Measurements from ENCODE around the gene DOCK2. TPM values are rescaled to one million over a fixed set of nuclear protein-coding genes. Genes with fewer than 3 reads are reported as not detected.

Gene DOCK2
- total and polyA plus RNA-seq, 3 donors from 2014 or later = 6.8 to 8.9 (median 7.3) TPM

DNA sequence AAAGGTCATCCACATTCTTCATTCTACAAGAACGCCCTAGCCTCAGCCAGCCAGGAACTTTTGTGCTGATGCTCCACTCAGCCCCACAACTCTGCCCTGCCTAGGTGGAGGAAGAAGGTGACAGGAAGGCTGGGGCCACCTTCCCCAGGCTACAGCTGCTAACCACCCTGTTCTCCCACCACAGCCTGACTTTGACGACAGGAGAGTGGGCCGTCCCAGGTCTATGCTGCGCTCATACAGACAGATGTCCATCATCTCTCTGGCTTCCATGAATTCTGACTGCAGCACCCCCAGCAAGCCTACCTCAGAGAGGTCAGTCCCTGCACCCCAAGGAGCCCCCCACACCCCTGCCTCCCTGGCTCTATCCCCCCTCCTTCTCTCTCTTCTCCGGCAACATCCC lies 440.5 kb downstream of the DOCK2 start:
- no peaks in the 10 kb centered on the region for H3K36me3 ChIP-seq (ENCODE audit: low read depth, missing control alignments)
- no peaks in the 10 kb centered on the region for H3K4me1 ChIP-seq
- intact Hi-C loops (cut with DNase I; ENCODE audit: low total_unique reads) = no loop called here
- no peak overlapping the region for H3K4me3 ChIP-seq
- DNase-seq = no peak
- H3K27ac ChIP-seq = no peak overlapping the region
- TF ChIP-seq POLR2A (IDR thresholded peaks at IDR 0.05) = no peak
- TF ChIP-seq, protein P1, sequence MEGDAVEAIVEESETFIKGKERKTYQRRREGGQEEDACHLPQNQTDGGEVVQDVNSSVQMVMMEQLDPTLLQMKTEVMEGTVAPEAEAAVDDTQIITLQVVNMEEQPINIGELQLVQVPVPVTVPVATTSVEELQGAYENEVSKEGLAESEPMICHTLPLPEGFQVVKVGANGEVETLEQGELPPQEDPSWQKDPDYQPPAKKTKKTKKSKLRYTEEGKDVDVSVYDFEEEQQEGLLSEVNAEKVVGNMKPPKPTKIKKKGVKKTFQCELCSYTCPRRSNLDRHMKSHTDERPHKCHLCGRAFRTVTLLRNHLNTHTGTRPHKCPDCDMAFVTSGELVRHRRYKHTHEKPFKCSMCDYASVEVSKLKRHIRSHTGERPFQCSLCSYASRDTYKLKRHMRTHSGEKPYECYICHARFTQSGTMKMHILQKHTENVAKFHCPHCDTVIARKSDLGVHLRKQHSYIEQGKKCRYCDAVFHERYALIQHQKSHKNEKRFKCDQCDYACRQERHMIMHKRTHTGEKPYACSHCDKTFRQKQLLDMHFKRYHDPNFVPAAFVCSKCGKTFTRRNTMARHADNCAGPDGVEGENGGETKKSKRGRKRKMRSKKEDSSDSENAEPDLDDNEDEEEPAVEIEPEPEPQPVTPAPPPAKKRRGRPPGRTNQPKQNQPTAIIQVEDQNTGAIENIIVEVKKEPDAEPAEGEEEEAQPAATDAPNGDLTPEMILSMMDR (IDR thresholded peaks at IDR 0.05) = no peak
- H3K27me3 ChIP-seq = no peaks in the 10 kb centered on the region
- WGBS, 2 donors = 87 to 91% methylated on average over 5 of the region's 5 CpGs
- H3K9me3 ChIP-seq = no peaks in the 10 kb centered on the region

DNA sequence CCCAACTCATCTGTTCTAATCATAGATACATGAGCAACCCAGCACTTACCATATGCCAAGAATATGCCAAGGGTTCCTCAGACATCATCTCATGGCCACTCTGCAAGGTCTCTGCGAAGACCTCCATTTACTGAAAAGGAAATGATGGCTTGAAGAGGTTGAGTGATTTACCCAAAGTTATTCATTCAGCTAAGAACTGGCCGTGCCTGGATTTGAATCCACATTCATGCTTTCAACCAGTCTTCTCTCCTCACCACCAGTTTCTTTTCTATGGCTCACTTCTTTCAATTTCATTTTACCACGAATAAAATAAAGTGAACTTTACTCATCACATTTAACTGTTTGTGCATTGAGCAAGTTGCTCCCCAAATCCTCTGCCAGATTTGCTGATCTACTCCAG lies 441.4 kb downstream of the DOCK2 start:
- 79 to 85% methylated on average over 3 of the region's 3 CpGs for WGBS, 2 donors
- DNase-seq = no peak
- Histone ChIP-seq H3K4me1 (no peaks in the 10 kb centered on the region), H3K27me3 (no peaks in the 10 kb centered on the region), H3K27ac (no peak overlapping the region), H3K4me3 (no peak overlapping the region), H3K36me3 (ENCODE audit: low read depth, missing control alignments) (no peaks in the 10 kb centered on the region), H3K9me3 (no peaks in the 10 kb centered on the region)
- TF ChIP-seq POLR2A (IDR thresholded peaks at IDR 0.05) = no peak
- TF ChIP-seq, protein P1 (IDR thresholded peaks at IDR 0.05) = no peak
- intact Hi-C loops (cut with DNase I; ENCODE audit: low total_unique reads) = no loop called here

DNA sequence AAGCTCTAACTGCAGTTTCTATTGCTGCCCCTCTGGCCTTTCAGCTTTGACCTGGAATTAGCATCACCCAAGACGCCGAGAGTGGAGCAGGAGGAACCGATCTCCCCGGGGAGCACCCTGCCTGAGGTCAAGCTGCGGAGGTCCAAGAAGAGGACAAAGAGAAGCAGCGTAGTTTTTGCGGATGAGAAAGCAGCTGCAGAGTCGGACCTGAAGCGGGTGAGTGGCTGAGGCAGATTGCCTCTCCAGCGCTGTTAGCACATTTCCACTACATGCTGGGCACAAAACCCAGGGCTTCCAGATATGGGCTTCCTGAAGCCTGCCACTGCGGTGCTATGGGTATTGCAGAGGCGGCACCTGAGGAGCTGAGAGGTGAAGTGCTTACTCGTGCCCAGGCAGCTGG lies 441.9 kb downstream of the DOCK2 start:
- no peak for DNase-seq
- Histone ChIP-seq H3K4me1 (no peaks in the 10 kb centered on the region), H3K36me3 (ENCODE audit: low read depth, missing control alignments) (no peaks in the 10 kb centered on the region), H3K27ac (no peak overlapping the region), H3K4me3 (no peak overlapping the region), H3K27me3 (no peaks in the 10 kb centered on the region), H3K9me3 (no peaks in the 10 kb centered on the region)
- intact Hi-C loops (cut with DNase I; ENCODE audit: low total_unique reads) = no loop called here
- 91 to 98% methylated on average over 10 to 13 of the region's 13 CpGs for WGBS, 2 donors
- TF ChIP-seq POLR2A (IDR thresholded peaks at IDR 0.05) = no peak
- TF ChIP-seq, protein P1 (IDR thresholded peaks at IDR 0.05) = no peak

DNA sequence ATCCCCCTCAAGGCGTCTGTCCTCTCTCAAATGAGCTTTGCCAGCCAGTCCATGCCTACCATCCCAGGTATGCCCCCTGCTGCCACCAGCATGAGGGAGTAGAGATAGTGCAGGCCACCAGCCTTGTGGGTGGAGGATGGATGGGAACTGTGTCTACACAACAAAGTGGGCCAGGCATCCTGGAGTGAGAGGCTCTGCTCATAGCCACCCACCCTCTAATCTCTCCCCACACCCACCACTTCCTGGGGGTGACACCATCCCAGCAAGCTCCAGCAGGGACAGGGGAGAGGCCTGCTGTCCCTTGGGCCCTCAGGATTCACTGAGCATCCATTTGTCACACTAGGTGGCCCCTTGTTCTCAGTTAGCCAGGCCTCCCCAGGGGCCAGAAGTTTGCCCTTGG lies 443.1 kb downstream of the DOCK2 start:
- intact Hi-C loops (cut with DNase I; ENCODE audit: low total_unique reads) = no loop called here

More for the DNA sequence above, 443.1 kb downstream of the DOCK2 start:
- Histone ChIP-seq H3K4me3 (no peak overlapping the region), H3K9me3 (no peaks in the 10 kb centered on the region), H3K27ac (no peak overlapping the region), H3K36me3 (ENCODE audit: low read depth, missing control alignments) (no peaks in the 10 kb centered on the region), H3K4me1 (no peaks in the 10 kb centered on the region), H3K27me3 (no peaks in the 10 kb centered on the region)
- DNase-seq = no peak
- no peak for TF ChIP-seq POLR2A (IDR thresholded peaks at IDR 0.05)
- TF ChIP-seq, protein P1 (IDR thresholded peaks at IDR 0.05) = no peak
- 94 to 100% methylated on average over 1 of the region's 1 CpG for WGBS, 2 donors
